CD8-positive, alpha-beta memory T cell (primary cell): Measurements from ENCODE around the gene WDR33. TPM values are rescaled to one million over a fixed set of nuclear protein-coding genes. Genes with fewer than 3 reads are reported as not detected.

ENCODE experiments used
- CTCF ChIA-PET: fragments of 350-600 bp; sonication (Branson Sonifier 250); formaldehyde crosslinking; loops from one replicate; lab custom pipeline; 2021; ENCODE audit warnings: antibody characterized with exemption; lab: Charles Lee
- POLR2A ChIA-PET: fragments of 350-600 bp; sonication (Branson Sonifier 250); formaldehyde crosslinking; loops from one replicate; lab custom pipeline; 2021; ENCODE audit warnings: antibody characterized with exemption; lab: Charles Lee
- DNase-seq, 5 donors: peaks; one replicate each; pipeline versions ENCODE4 v3.0.0 to v3.0.0-alpha.2; 2020 to 2022; ENCODE audit warnings: mixed read lengths in 1 of 5
- H3K27ac ChIP-seq: one replicate; pipeline ENCODE4 v1.7.0; 2013; ENCODE audit warnings: low read depth, mild to moderate bottlenecking, low read length, moderate library complexity
- H3K27me3 ChIP-seq: 2 replicates; pipeline ENCODE4 v1.7.0; 2013; ENCODE audit warnings: low read length, mild to moderate bottlenecking; ENCODE audit not compliant: insufficient read depth, poor library complexity, severe bottlenecking
- H3K36me3 ChIP-seq: 2 replicates; pipeline ENCODE4 v1.7.0; 2013; ENCODE audit warnings: mild to moderate bottlenecking, low read length, moderate library complexity; ENCODE audit not compliant: insufficient read depth
- H3K4me1 ChIP-seq: 2 replicates; pipeline ENCODE4 v1.7.0; 2013; ENCODE audit warnings: mild to moderate bottlenecking, low read length, moderate library complexity; ENCODE audit not compliant: insufficient read depth
- H3K4me3 ChIP-seq: 2 replicates; pipeline ENCODE4 v1.7.0; 2013; ENCODE audit warnings: mild to moderate bottlenecking, low read length
- H3K9me3 ChIP-seq: 2 replicates; pipeline ENCODE4 v1.7.0; 2013; ENCODE audit warnings: mild to moderate bottlenecking, low read length
- H3K27ac Mint-ChIP-seq, 8 donors: one replicate each; pipeline ENCODE4 v1.8.0; 2020 to 2021; ENCODE audit warnings: mixed read lengths in 8 of 8, mild to moderate bottlenecking in 6 of 8, inconsistent platforms in 3 of 8, moderate library complexity in 3 of 8
- H3K27me3 Mint-ChIP-seq, 2 donors: one replicate each; pipeline ENCODE4 v1.8.0; 2020 to 2021; ENCODE audit warnings: mixed read lengths in 2 of 2, mild to moderate bottlenecking in 1 of 2, moderate library complexity in 1 of 2
- H3K36me3 Mint-ChIP-seq, 3 donors: one replicate each; pipeline ENCODE4 v1.8.0; 2020 to 2021; ENCODE audit warnings: mixed read lengths in 3 of 3, inconsistent platforms in 1 of 3, mild to moderate bottlenecking in 1 of 3
- H3K4me1 Mint-ChIP-seq, 3 donors: one replicate each; pipeline ENCODE4 v1.8.0; 2020 to 2021; ENCODE audit warnings: mixed read lengths in 3 of 3, inconsistent platforms in 1 of 3, mild to moderate bottlenecking in 1 of 3
- H3K4me3 Mint-ChIP-seq, 7 donors: one replicate each; pipeline ENCODE4 v1.8.0; 2020 to 2021; ENCODE audit warnings: mixed read lengths in 7 of 7, mild to moderate bottlenecking in 6 of 7, moderate library complexity in 4 of 7, inconsistent platforms in 2 of 7
- H3K9me3 Mint-ChIP-seq, 5 donors: one replicate each; pipeline ENCODE4 v1.8.0; 2020 to 2022; ENCODE audit warnings: mixed read lengths in 5 of 5, mild to moderate bottlenecking in 3 of 5, moderate library complexity in 2 of 5, inconsistent platforms in 1 of 5
- polyA plus RNA-seq: library from polyadenylated mRNA; unstranded; fragments of 300-500 nt; fragmentation: Illumina TruSeq; gene quantifications from one replicate; pipeline ENCODE4 v1.2.3, GENCODE V29; 2021
- total RNA-seq, 2 experiments: library from RNA; stranded (reverse); gene quantifications; one replicate each; pipeline ENCODE4 v1.2.3, GENCODE V29; 2021

WDR33 gene
- total and polyA plus RNA-seq, 3 experiments from 2014 or later = 51.6 to 88.1 (median 84.8) TPM

DNA sequence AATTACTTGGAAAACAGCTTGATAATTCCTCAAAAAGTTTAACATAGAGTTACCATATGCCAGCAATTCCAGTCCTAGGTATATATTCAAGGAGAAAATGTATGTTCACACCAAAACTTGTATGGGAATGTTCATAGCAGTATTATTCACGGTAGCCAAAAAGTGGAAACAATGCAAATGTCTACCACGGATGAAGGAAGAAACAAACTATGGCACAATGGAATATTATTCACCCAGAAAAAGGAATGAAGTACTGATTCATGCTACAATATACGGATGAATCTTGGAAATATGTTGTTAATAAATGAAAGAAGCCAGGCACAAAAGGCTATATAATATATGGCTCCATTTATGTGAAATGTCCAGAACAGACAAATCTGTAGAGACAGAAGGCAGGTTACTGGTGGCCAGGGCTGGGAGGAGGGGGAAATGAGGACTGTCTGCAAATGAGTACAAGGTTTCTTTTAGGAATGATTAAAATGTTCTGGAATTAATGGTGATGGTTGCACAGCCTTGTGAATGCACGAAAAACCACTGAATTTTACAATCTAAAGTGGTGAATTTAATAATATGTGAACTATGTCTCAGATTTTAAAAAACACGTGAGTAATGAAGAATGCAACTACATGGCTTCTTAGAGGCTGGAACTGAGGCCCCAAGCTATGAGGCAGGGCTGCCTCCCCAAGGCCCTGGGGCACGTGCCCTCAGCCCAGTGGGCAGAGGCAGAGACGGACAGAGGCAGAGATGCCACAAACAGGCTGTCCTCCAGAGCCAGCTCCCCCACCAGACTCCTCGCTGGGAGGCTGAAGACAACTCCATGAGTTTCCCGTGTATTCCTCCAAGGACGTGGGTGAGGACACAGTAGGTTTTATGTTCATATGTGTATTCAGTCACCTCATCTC is 140.7 kb downstream of the WDR33 start:
- Histone ChIP-seq H3K4me1 (no peaks in the 10 kb centered on the region), H3K4me3 (no peak overlapping the region), H3K36me3 (no peaks in the 10 kb centered on the region), H3K27ac (no peak overlapping the region), H3K9me3 (no peaks in the 10 kb centered on the region), H3K27me3 (peaks cover 16% of the 10 kb centered on the region)
- no peak overlapping the region for H3K27ac Mint-ChIP-seq
- no peak overlapping the region for H3K4me3 Mint-ChIP-seq
- peaks cover 5 to 6% (median 5%) of the 10 kb centered on the region in 3 donors for H3K4me1 Mint-ChIP-seq
- ChIA-PET POLR2A (no interaction called here), CTCF (no interaction called here)
- peaks cover 0 to 1% (median 0%) of the 10 kb centered on the region in 3 donors for H3K36me3 Mint-ChIP-seq
- peaks cover 61 to 75% of the 10 kb centered on the region in 2 donors for H3K27me3 Mint-ChIP-seq
- DNase-seq = no peak
- H3K9me3 Mint-ChIP-seq = no peaks in the 10 kb centered on the region

- H3K27me3 ChIP-seq = peaks cover 10% of the 10 kb centered on the region
- H3K4me3 ChIP-seq = no peak overlapping the region
- Mint-ChIP-seq H3K9me3 (no peaks in the 10 kb centered on the region), H3K27ac (no peak overlapping the region), H3K36me3 (peaks cover 0 to 1% (median 0%) of the 10 kb centered on the region in 3 donors), H3K27me3 (peaks cover 60 to 76% of the 10 kb centered on the region in 2 donors), H3K4me3 (no peak overlapping the region), H3K4me1 (peaks cover 0 to 1% (median 0%) of the 10 kb centered on the region in 3 donors)
- H3K9me3 ChIP-seq = no peaks in the 10 kb centered on the region
- no peaks in the 10 kb centered on the region for H3K4me1 ChIP-seq
- ChIA-PET CTCF (no interaction called here), POLR2A (no interaction called here)
- DNase-seq = no peak
- H3K27ac ChIP-seq = no peak overlapping the region
- H3K36me3 ChIP-seq = no peaks in the 10 kb centered on the region
Observed at GRCh38 chr2:127669056-127669455, 141.9 kb downstream of the WDR33 start.

- Mint-ChIP-seq H3K27me3 (peaks cover 32 to 75% of the 10 kb centered on the region in 2 donors), H3K27ac (no peak overlapping the region), H3K9me3 (no peaks in the 10 kb centered on the region), H3K4me1 (no peaks in the 10 kb centered on the region), H3K4me3 (no peak overlapping the region), H3K36me3 (peaks cover 0 to 1% (median 0%) of the 10 kb centered on the region in 3 donors)
- Histone ChIP-seq H3K4me1 (no peaks in the 10 kb centered on the region), H3K27ac (no peak overlapping the region), H3K36me3 (no peaks in the 10 kb centered on the region), H3K27me3 (peaks cover 22% of the 10 kb centered on the region), H3K4me3 (no peak overlapping the region), H3K9me3 (no peaks in the 10 kb centered on the region)
- DNase-seq = no peak
- ChIA-PET CTCF (no interaction called here), POLR2A (no interaction called here)
Observed at GRCh38 chr2:127665267-127665893, 145.6 kb downstream of the WDR33 start.

DNA sequence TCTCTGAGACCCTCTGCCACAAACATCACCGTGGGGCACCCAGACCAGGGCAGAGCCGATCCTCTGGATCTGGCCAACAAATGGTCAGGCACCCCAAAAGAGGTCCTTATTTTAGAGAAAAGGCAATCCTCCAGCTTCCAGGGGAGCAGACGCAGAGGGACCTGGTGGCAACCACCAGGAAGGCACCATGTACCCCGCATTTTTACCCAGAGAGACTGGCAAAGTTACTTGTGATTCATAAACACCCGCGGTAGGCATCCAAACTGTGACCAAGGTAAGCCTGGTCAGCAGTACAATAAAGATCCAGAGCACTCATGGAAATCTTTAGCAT is 146.1 kb downstream of the WDR33 start:
- Histone ChIP-seq H3K27ac (no peak overlapping the region), H3K36me3 (no peaks in the 10 kb centered on the region), H3K4me3 (no peak overlapping the region), H3K27me3 (peaks cover 22% of the 10 kb centered on the region), H3K9me3 (no peaks in the 10 kb centered on the region), H3K4me1 (no peaks in the 10 kb centered on the region)
- no peak for DNase-seq
- POLR2A ChIA-PET = no interaction called here
- peaks cover 29 to 75% of the 10 kb centered on the region in 2 donors for H3K27me3 Mint-ChIP-seq
- H3K4me3 Mint-ChIP-seq = no peak overlapping the region
- CTCF ChIA-PET = no interaction called here
- H3K27ac Mint-ChIP-seq = no peak overlapping the region
- H3K36me3 Mint-ChIP-seq = peaks cover 0 to 1% (median 0%) of the 10 kb centered on the region in 3 donors
- H3K9me3 Mint-ChIP-seq = no peaks in the 10 kb centered on the region
- H3K4me1 Mint-ChIP-seq = no peaks in the 10 kb centered on the region

GRCh38 chr2:127664065-127664894 is 146.7 kb downstream of the WDR33 start:
- Mint-ChIP-seq H3K27me3 (peaks cover 27 to 72% of the 10 kb centered on the region in 2 donors), H3K4me3 (no peak overlapping the region), H3K4me1 (no peaks in the 10 kb centered on the region), H3K27ac (no peak overlapping the region), H3K9me3 (no peaks in the 10 kb centered on the region), H3K36me3 (peaks cover 0 to 1% (median 0%) of the 10 kb centered on the region in 3 donors)
- H3K27ac ChIP-seq = no peak overlapping the region
- H3K9me3 ChIP-seq = no peaks in the 10 kb centered on the region
- ChIA-PET POLR2A (no interaction called here), CTCF (no interaction called here)
- no peaks in the 10 kb centered on the region for H3K36me3 ChIP-seq
- H3K27me3 ChIP-seq = peaks cover 22% of the 10 kb centered on the region
- no peaks in the 10 kb centered on the region for H3K4me1 ChIP-seq
- DNase-seq = no peak
- no peak overlapping the region for H3K4me3 ChIP-seq

DNA sequence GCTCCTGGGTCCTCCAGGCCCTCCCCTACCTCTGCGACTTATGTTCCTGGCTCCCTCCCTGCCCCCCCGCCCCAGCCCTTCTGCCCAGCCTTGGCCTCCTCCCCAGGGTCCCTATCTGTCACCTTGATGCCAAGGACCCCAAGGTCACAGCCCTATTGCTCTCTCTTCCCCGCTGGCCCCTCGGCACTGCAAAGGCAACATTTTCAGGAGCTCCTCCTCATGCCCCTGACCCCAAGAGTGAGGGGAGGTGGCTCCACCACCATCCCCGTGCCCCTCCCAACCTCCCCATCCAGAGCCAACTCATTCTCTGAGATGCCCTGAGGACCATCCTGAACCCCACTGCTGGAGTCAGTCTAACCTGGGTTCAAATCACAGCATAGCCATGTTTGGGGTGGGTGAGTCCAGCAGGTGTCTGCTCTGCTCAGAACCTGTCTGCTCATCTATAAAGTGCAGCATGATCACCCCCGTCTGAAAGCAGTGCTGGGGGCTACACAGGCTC is 147.4 kb downstream of the WDR33 start:
- Mint-ChIP-seq H3K36me3 (peaks cover 0 to 1% (median 0%) of the 10 kb centered on the region in 3 donors), H3K4me1 (no peaks in the 10 kb centered on the region), H3K9me3 (no peaks in the 10 kb centered on the region), H3K4me3 (no peak overlapping the region), H3K27me3 (peaks cover 23 to 68% of the 10 kb centered on the region in 2 donors), H3K27ac (no peak overlapping the region)
- Histone ChIP-seq H3K27me3 (peaks cover 17% of the 10 kb centered on the region), H3K4me1 (no peaks in the 10 kb centered on the region), H3K27ac (no peak overlapping the region), H3K36me3 (no peaks in the 10 kb centered on the region), H3K9me3 (no peaks in the 10 kb centered on the region), H3K4me3 (no peak overlapping the region)
- no peak for DNase-seq
- ChIA-PET CTCF (no interaction called here), POLR2A (no interaction called here)

DNA sequence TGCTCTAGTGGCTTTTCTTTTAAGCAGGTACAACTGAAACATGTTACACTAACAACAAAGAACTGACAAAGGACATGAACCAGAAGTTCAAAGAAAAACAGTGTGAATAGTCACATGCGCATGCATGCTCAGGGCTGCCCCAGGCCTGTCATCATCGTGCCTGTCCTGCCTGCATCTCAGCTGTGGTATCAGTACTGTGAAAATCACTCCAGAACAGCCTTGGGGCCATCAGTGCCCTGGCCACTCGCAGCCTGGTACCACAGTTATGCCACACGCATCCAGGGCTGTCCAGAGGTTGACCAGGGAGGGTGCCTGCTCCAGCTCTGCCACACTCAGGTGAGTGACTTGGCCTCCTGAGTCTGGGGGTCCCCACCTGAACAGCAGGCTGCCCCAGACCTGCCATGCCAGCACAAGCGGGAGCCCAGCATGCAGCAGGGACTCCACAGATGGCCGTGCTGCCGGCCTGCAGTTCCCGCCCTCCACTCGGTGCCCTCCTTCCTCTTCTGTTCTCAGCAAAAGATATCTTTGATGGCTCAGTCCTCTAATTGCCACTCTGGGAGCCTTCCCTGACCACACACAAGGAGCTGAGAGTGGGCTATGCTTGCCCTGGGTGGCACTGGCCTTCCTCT is 147.9 kb downstream of the WDR33 start:
- Histone ChIP-seq H3K4me1 (no peaks in the 10 kb centered on the region), H3K4me3 (no peak overlapping the region), H3K27ac (no peak overlapping the region), H3K36me3 (no peaks in the 10 kb centered on the region), H3K27me3 (peaks cover 17% of the 10 kb centered on the region), H3K9me3 (no peaks in the 10 kb centered on the region)
- no peaks in the 10 kb centered on the region for H3K4me1 Mint-ChIP-seq
- no peak overlapping the region for H3K4me3 Mint-ChIP-seq
- ChIA-PET POLR2A (no interaction called here), CTCF (no interaction called here)
- no peak overlapping the region for H3K27ac Mint-ChIP-seq
- no peak for DNase-seq
- no peaks in the 10 kb centered on the region for H3K9me3 Mint-ChIP-seq
- H3K36me3 Mint-ChIP-seq = peaks cover 0 to 1% (median 0%) of the 10 kb centered on the region in 3 donors
- peaks cover 24 to 68% of the 10 kb centered on the region in 2 donors for H3K27me3 Mint-ChIP-seq
